NCI-H446 (cell line): ENCODE results near the gene S100A9.
"Not testable (repeated sequence)": the region's sequence is repeated elsewhere in the genome, so short reads cannot be mapped to it uniquely, and the experiment has no call there.

Experiments used
- DNase-seq, 2 experiments: peaks; one replicate each; lab custom pipeline; 2025; lab: John Stamatoyannopoulos, UW

The S100A9 gene

DNA sequence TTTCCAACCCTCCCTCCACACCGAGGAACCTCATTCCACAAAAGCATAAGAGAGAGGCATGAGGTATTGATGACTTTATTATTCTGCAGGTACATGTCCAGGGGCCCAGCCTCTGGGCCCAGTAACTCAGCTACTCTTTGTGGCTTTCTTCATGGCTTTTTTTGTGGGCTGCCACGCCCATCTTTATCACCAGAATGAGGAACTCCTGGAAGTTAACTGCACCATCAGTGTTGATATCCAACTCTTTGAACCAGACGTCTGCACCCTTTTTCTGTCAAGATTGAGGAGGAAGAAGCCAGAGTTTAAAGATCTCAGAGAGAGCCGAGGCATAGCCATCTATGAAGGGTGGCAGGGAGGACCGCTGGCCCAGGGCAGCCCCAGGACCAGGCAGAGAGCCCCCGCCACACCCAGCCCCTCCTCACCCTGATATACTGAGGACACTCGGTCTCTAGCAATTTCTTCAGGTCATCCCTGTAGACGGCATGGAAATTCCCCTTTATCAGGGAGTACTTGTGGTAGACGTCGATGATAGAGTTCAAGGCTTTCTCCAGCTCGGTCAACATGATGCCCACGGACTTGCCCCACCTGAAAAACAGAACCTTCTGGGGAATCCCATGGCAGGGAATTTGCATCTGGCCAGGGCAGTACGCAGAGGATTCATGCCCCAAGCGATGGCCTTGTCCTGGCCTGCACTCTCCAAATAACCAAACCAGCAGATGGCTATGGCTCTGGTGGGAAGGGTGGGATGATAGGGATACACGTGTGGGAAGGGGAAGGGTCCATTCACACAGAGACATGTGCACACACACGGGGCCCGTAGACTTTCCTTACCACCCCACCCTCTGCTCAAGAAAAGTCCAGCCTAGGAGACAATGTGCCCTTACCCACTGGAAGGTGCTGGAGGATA lies 32.6 kb downstream of the S100A9 start:
- DNase-seq: no peak

GRCh38 chr1:153390938-153391710 lies 33.5 kb downstream of the S100A9 start, which contains the start of gene S100A8:
Gene S100A8 (minus strand): TSS chr1:153391073. CDS start chr1:153390535, 538 bp downstream.
- no peak for DNase-seq

GRCh38 chr1:153392258-153392657 lies 34.6 kb downstream of the S100A9 start:
- no peak for DNase-seq

- DNase-seq: no peak
Observed at GRCh38 chr1:153392822-153393221, 35.2 kb downstream of the S100A9 start.

DNA sequence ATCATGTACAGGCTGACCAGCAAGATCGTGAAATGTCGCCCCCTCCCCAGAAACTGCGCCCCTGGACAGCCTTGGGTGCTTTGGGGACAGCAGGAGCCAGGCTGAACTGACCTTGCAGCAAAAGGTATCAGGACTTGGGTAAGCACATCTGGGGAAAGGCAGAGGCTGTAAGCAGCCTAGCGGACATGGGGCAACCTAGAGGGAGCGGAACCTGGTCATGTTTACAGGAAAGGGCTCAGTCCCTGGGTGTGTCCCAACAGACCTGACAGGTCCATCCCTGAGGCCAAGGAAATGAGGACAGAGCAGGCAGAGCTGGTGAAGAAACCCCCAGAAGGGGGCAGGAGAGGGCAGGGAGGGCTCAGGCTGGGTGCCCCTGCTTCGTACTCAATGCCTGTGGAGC lies 36.3 kb downstream of the S100A9 start:
- DNase-seq: no peak

GRCh38 chr1:153394391-153394790 lies 36.7 kb downstream of the S100A9 start:
- DNase-seq: no peak

GRCh38 chr1:153395136-153395685 lies 37.6 kb downstream of the S100A9 start:
- DNase-seq: no peak

DNA sequence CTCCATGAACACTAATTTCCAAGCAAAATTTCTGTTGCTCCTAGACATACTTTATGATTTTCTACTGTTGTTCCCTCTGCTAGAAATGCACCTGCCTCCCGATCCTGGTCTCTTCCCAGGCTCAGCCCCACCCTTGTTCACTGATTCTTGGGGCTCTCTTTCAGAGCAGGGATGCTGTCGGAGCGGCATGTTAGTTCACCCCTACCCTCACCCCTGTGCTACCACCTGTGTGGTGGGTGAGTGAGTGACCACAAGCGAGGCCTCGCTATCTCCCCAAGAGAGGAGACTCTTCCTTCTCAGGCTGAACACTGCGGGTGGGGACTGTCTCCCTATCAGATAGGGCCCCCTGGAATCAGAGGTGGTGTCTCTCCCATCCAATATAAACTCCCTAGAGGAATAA lies 38.1 kb downstream of the S100A9 start:
- no peak for DNase-seq

DNA sequence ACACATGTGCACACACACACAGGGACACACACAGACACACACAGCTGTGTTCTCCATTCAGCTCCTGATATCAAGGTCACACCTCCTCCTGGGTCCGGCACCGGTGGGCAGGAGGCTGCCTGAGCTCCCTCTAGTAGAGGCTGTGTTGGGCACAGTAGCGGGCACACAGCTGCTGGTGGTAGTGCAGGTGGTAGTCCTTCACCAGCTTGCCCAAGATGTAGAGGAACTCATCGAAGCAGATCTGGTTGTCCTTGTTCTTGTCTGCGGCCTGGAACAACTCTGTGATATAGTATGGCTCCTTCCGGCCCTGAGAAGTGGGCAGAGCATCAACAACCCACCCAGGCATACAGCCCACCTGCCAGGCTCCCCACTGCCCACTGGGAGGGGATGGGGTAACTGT lies 38.8 kb downstream of the S100A9 start:
- DNase-seq: no peak

DNA sequence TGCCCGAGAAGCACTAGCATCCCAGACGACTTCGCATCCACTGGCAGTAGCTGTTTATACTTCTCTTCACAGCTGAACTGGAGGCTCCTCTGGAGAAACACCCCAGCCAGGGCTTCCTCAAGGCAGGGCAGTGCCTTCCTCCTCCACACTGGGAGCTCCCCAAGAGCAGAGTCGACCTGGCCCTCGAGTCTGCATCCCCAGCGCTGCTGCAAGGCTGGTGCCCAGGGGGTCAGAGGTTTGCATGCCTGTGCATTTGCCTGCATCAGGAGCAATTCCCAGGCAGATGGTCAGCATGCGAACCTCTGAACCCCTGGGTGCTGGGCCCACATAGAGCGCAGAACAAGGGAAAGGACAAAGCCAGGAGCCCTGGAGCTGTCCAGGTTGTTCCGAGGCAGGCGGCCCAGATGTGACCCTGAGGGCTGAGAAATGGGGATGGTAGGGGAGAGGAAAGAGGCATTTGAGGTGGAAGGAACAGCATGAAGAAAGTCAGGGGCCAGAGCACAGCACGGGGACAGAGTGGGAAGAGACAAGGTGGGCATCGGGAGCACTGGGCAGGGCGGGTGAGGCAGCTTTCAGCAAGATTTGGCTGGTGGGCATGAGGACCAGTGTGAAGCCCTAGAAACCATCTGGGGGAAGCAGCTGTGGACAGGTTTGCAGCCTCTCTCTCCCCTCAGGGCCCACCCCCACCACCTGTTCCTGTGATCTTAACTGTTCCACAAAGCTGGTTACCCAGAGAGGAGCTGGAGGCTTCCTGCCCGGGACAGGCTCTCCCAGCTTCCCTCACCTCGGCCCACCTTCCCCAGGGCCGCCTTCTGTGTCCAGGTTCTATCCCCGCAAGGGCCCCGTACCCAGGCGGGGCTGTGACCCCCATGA lies 39.6 kb downstream of the S100A9 start:
- no peak for DNase-seq

GRCh38 chr1:153397924-153398651 lies 40.4 kb downstream of the S100A9 start:
- no peak for DNase-seq

GRCh38 chr1:153399401-153400055 lies 41.9 kb downstream of the S100A9 start:
- DNase-seq: no peak

GRCh38 chr1:153400244-153400643 lies 42.6 kb downstream of the S100A9 start:
- DNase-seq: no peak

DNA sequence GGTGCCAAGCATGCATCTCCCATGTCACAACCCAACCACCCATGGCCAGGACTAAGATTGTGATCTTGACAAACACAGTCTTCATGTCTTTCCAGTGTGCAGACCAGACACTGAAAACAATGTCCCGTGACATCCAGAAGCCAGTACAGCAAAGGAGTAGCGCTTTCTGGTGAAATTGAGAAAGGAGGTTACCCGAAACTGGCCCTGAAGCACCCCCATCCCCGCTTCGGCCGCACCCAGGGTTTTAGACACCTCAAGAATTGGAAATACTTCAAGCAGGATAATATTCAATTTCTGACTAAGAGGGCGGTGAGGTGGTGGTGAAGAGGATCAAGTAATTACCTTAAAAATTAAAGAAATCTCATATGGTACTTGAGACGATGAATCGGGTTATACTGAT lies 43.8 kb downstream of the S100A9 start:
- DNase-seq: no peak

- no peak for DNase-seq
Observed at GRCh38 chr1:153402226-153402625, 44.6 kb downstream of the S100A9 start.

DNA sequence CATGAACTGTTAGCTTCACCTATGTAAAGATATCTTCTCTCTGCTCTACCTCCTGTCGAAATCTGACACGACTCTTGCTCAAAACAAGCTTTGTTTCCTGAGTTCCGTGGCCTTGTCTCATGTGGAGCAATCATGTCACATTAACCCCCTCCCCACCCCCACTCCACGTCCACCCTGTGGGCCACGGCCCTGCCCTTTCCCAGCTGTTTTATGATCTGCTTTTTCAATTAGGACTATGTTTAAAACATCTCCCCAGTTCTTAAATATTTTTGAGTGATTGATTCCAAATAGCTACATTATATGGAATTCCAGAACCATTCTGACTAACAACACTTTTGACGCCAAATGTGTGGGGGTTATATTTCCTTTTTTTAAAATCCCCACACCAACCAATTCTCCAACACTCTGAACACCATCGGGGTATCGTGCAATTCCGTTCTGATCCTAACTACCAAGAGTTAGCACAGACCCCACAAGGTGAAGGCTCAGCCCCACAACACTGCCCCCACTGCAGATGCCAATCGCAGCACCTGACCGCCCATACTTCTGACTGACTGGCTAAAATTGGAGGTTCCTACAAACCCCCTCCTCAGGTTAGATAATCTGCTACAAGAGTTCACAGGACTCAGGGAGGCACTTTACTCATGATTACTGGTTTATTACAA lies 45.9 kb downstream of the S100A9 start:
- DNase-seq: no peak

- no peak for DNase-seq
Observed at GRCh38 chr1:153404086-153404635, 46.5 kb downstream of the S100A9 start.

GRCh38 chr1:153404768-153405167 lies 47.1 kb downstream of the S100A9 start:
- peak in 1 of 2 experiments; percentile 36 for DNase-seq

- DNase-seq: not testable (repeated sequence)
Observed at GRCh38 chr1:153405825-153406599, 48.4 kb downstream of the S100A9 start.
